Cardiac muscle cell (in vitro differentiated cells and primary cell): ENCODE measurements around the gene RIMBP2. TPM values are rescaled to one million over a fixed set of nuclear protein-coding genes. Genes with fewer than 3 reads are reported as not detected.

Experiments used
- DNase-seq, 2 donors: peaks; one replicate each; pipeline versions ENCODE4 v3.0.0 to v3.0.0-alpha.2; 2010 to 2017; ENCODE audit warnings: low read depth in 1 of 2, low spot score in 1 of 2
- H3K27ac ChIP-seq: fragments of 200-600 bp; sonication (generic); 2 replicates; pipeline ENCODE4 v1.5.1; 2016
- H3K27me3 ChIP-seq: fragments of 200-600 bp; sonication (generic); 2 replicates; pipeline ENCODE4 v1.6.0; 2016; ENCODE audit warnings: control low read depth
- H3K36me3 ChIP-seq: fragments of 200-600 bp; sonication (generic); 2 replicates; pipeline ENCODE4 v1.5.1; 2016; ENCODE audit warnings: control low read depth
- H3K4me1 ChIP-seq: fragments of 200-600 bp; sonication (generic); 2 replicates; pipeline ENCODE4 v1.8.1; 2017; ENCODE audit warnings: low read depth, mild to moderate bottlenecking, mixed run types
- H3K4me3 ChIP-seq: fragments of 200-600 bp; sonication (generic); 2 replicates; pipeline ENCODE4 v1.5.1; 2016; ENCODE audit warnings: mild to moderate bottlenecking
- H3K9me3 ChIP-seq: fragments of 200-600 bp; sonication (generic); 2 replicates; pipeline ENCODE4 v1.5.1; 2017; ENCODE audit warnings: low read depth, mild to moderate bottlenecking, control low read depth
- polyA plus RNA-seq: library from polyadenylated mRNA; unstranded; fragments of >200 nt; fragmentation: Nextera tagmentation; extraction: Ambion mirVana; gene quantifications from 2 replicates; pipeline ENCODE4 v1.2.1, GENCODE V29; 2016
- total RNA-seq: library from RNA; depleted of rRNA; stranded (reverse); fragments of >200 nt; gene quantifications from 2 replicates; pipeline ENCODE4 v1.2.3, GENCODE V29; 2016
- TF ChIP-seq, protein P1 (sequence below): IDR thresholded peaks from 2 replicates; pipeline ENCODE4 v1.5.1; 2012; ENCODE audit warnings: low read depth, mild to moderate bottlenecking, low read length

Gene RIMBP2
- total and polyA plus RNA-seq, 2 experiments from 2014 or later, result 2.6 to 10.5 TPM

DNA sequence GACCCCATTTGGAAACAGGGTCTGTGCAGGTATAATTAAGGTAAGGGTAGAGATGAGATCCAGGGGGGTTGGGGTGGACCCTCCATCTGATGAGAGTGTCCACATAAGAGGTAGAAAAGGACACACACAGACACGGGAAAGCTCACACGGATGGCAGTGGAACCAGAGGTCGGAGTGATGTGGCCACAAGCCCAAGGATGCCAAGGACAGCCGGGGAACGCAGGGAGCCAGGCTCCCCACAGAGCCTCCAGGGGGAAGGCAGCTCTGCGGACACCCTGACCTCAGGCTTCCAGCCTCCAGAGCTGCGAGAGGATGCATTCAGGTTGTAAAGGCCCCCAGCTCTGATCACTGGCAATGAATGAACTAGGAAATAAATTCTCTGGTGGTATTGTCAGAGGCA, 33.0 kb downstream of the RIMBP2 start:
- TF ChIP-seq, protein P1, sequence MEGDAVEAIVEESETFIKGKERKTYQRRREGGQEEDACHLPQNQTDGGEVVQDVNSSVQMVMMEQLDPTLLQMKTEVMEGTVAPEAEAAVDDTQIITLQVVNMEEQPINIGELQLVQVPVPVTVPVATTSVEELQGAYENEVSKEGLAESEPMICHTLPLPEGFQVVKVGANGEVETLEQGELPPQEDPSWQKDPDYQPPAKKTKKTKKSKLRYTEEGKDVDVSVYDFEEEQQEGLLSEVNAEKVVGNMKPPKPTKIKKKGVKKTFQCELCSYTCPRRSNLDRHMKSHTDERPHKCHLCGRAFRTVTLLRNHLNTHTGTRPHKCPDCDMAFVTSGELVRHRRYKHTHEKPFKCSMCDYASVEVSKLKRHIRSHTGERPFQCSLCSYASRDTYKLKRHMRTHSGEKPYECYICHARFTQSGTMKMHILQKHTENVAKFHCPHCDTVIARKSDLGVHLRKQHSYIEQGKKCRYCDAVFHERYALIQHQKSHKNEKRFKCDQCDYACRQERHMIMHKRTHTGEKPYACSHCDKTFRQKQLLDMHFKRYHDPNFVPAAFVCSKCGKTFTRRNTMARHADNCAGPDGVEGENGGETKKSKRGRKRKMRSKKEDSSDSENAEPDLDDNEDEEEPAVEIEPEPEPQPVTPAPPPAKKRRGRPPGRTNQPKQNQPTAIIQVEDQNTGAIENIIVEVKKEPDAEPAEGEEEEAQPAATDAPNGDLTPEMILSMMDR, result no peak

GRCh38 chr12:130680451-130680990, 35.6 kb downstream of the RIMBP2 start:
- Histone ChIP-seq H3K9me3 (no peaks in the 10 kb centered on the region), H3K27ac (no peak overlapping the region), H3K4me1 (no peaks in the 10 kb centered on the region), H3K4me3 (no peak overlapping the region), H3K36me3 (no peaks in the 10 kb centered on the region), H3K27me3 (no peaks in the 10 kb centered on the region)
- no peak for DNase-seq
- TF ChIP-seq, protein P1, result no peak

More for the DNA sequence above, 33.0 kb downstream of the RIMBP2 start:
- DNase-seq, result no peak
- no peak overlapping the region for H3K27ac ChIP-seq
- no peaks in the 10 kb centered on the region for H3K9me3 ChIP-seq
- H3K36me3 ChIP-seq, result no peaks in the 10 kb centered on the region
- no peak overlapping the region for H3K4me3 ChIP-seq
- no peaks in the 10 kb centered on the region for H3K4me1 ChIP-seq
- H3K27me3 ChIP-seq, result no peaks in the 10 kb centered on the region

DNA sequence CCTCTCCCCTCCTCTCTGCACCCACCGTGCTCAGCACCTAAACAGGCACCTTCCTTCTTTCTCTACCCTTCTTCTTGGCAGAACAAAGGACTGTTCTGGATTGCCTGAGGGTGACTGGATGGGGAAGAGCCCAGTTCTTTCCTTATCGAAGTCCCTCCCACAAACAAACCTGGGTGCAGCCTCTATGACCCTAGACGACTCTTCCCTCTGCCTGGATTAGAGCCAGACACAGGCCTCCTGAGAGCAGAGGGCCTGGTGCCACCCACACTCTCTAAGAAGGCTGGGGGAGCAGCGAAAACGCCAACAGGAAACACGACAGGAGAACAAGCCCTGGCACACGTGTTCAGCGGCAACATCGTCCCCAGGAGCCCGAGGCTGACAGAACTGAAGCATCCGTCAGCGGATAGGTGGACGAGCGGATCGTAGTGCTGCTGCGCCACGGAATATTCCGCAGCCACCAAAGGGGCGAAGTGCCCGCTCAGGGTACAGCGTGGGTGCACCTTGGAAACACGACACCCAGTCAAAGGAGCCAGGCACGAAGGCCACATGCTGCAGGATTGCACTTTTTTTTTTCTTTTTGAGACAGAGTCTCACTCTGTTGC, 38.0 kb downstream of the RIMBP2 start:
- Histone ChIP-seq H3K27me3 (no peaks in the 10 kb centered on the region), H3K9me3 (no peaks in the 10 kb centered on the region), H3K27ac (no peak overlapping the region), H3K36me3 (no peaks in the 10 kb centered on the region), H3K4me3 (no peak overlapping the region), H3K4me1 (no peaks in the 10 kb centered on the region)
- DNase-seq, result no peak
- TF ChIP-seq, protein P1, result no peak

DNA sequence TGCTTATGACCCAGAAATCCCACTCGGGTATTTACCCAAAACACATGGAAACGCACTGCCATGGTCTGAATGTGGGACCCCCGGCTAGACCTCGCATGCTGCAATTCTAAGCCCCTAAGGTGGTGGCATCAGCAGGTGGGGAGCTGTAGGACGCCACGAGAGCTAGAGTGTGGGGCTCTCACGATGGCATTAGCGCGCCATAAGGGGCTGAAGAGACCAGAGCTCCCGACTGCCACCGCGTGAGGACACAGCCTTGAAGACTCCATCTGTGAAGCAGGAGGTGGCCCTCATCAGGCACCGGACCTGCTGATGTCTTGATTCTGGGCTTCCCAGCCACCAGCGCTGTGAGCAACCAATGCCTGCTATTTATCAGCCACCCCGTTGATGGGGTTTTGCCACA, 40.3 kb downstream of the RIMBP2 start:
- TF ChIP-seq, protein P1, result no peak
- H3K36me3 ChIP-seq, result no peaks in the 10 kb centered on the region
- no peaks in the 10 kb centered on the region for H3K9me3 ChIP-seq
- H3K4me3 ChIP-seq, result no peak overlapping the region
- no peaks in the 10 kb centered on the region for H3K4me1 ChIP-seq
- no peak for DNase-seq
- no peak overlapping the region for H3K27ac ChIP-seq
- no peaks in the 10 kb centered on the region for H3K27me3 ChIP-seq

GRCh38 chr12:130675121-130675520, 41.0 kb downstream of the RIMBP2 start:
- TF ChIP-seq, protein P1, result no peak
- no peaks in the 10 kb centered on the region for H3K9me3 ChIP-seq
- no peaks in the 10 kb centered on the region for H3K27me3 ChIP-seq
- H3K36me3 ChIP-seq, result no peaks in the 10 kb centered on the region
- H3K4me3 ChIP-seq, result no peak overlapping the region
- no peak for DNase-seq
- H3K27ac ChIP-seq, result no peak overlapping the region
- H3K4me1 ChIP-seq, result no peaks in the 10 kb centered on the region
